Testis (tissue), 3 donors: ENCODE measurements around the gene ADARB1. TPM values are rescaled to one million over a fixed set of nuclear protein-coding genes. Genes with fewer than 3 reads are reported as not detected.

Source experiments
- DNase-seq: peaks from one replicate; pipeline ENCODE4 v3.0.0-alpha.2; 2019
- H3K27ac ChIP-seq, 2 donors: fragments of 200-600 bp; sonication (generic); one replicate each; pipeline ENCODE4 v1.5.1; 2019
- H3K27me3 ChIP-seq: fragments of 200-600 bp; sonication (generic); one replicate; pipeline ENCODE4 v1.5.1; 2019
- H3K36me3 ChIP-seq: fragments of 200-600 bp; sonication (generic); one replicate; pipeline ENCODE4 v1.5.1; 2017; ENCODE audit warnings: low read depth; ENCODE audit errors: missing control alignments
- H3K4me1 ChIP-seq: fragments of 200-600 bp; sonication (generic); one replicate; pipeline ENCODE4 v1.5.1; 2019
- H3K4me3 ChIP-seq, 2 donors: fragments of 200-600 bp; sonication (generic); one replicate each; pipeline ENCODE4 v1.5.1; 2017 to 2019
- H3K9me3 ChIP-seq: fragments of 200-600 bp; sonication (generic); one replicate; pipeline ENCODE4 v1.5.1; 2017
- CTCF ChIP-seq, 3 experiments: fragments of 450-650 bp in 2 of 3; fragments of 200-600 bp in 1 of 3; sonication (generic) in 1 of 3; IDR thresholded peaks; one replicate each; pipeline ENCODE4 v1.5.1; 2016 to 2019; ENCODE audit warnings: antibody characterized with exemption in 3 of 3, mild to moderate bottlenecking in 2 of 3, moderate library complexity in 1 of 3
- POLR2A ChIP-seq: fragments of 450-650 bp; IDR thresholded peaks from one replicate; pipeline ENCODE4 v1.6.1; 2017; ENCODE audit warnings: antibody characterized with exemption, mild to moderate bottlenecking, moderate library complexity
- WGBS, 2 donors: methylation state at CpG; one replicate each; pipeline ENCODE4 v1.1.5; 2018; 5-methylcytosine and 5-hydroxymethylcytosine counted together
- intact Hi-C: fragments of 100-400 bp; cut with DNase I; formaldehyde crosslinking; loops from one replicate; pipeline ENCODE4 v1.15.1; 2023; ENCODE audit warnings: low total_unique reads
- polyA plus RNA-seq: library from polyadenylated mRNA; stranded (reverse); fragments of 350-450 nt; fragmentation: Illumina TruSeq; extraction: RNeasy Lipid Tissue Mini Kit (QIAGEN cat#74804); gene quantifications from one replicate; pipeline ENCODE4 v1.2.3, GENCODE V29; 2014; ENCODE audit warnings: low read depth, low replicate concordance; ENCODE audit not compliant: insufficient read depth
- total RNA-seq, 2 donors: library from RNA; depleted of rRNA; stranded (reverse); fragments of >200 nt; gene quantifications; one replicate each; pipeline ENCODE4 v1.2.3, GENCODE V29; 2016

ADARB1 gene
- total and polyA plus RNA-seq, 3 donors from 2014 or later, result 17.6 to 23.0 (median 17.6) TPM

GRCh38 chr21:45210461-45210983 lies 136.1 kb downstream of the ADARB1 start:
- WGBS, 2 donors, result 84 to 94% methylated on average over 10 to 12 of the region's 12 CpGs
- H3K27ac ChIP-seq, result no peak overlapping the region
- no peaks in the 10 kb centered on the region for H3K36me3 ChIP-seq
- intact Hi-C loops, result no loop called here
- no peak for TF ChIP-seq CTCF (IDR thresholded peaks at IDR 0.05)
- TF ChIP-seq POLR2A, result no peak
- H3K4me3 ChIP-seq, result no peak overlapping the region
- DNase-seq, result no peak
- no peaks in the 10 kb centered on the region for H3K27me3 ChIP-seq
- no peaks in the 10 kb centered on the region for H3K9me3 ChIP-seq
- H3K4me1 ChIP-seq, result no peaks in the 10 kb centered on the region

- H3K27me3 ChIP-seq, result no peaks in the 10 kb centered on the region
- H3K4me1 ChIP-seq, result no peaks in the 10 kb centered on the region
- H3K9me3 ChIP-seq, result no peaks in the 10 kb centered on the region
- 77 to 84% methylated on average over 9 of the region's 9 CpGs for WGBS, 2 donors
- no peak overlapping the region for H3K27ac ChIP-seq
- intact Hi-C loops, result no loop called here
- no peak for DNase-seq
- no peak overlapping the region for H3K4me3 ChIP-seq
- no peaks in the 10 kb centered on the region for H3K36me3 ChIP-seq
- TF ChIP-seq CTCF (IDR thresholded peaks at IDR 0.05), result no peak
Measured at GRCh38 chr21:45211661-45212060, 137.3 kb downstream of the ADARB1 start.

GRCh38 chr21:45213392-45213791 lies 139.0 kb downstream of the ADARB1 start:
- Histone ChIP-seq H3K27ac (no peak overlapping the region), H3K27me3 (no peaks in the 10 kb centered on the region), H3K4me1 (no peaks in the 10 kb centered on the region), H3K9me3 (no peaks in the 10 kb centered on the region), H3K4me3 (no peak overlapping the region), H3K36me3 (no peaks in the 10 kb centered on the region)
- no peak for DNase-seq
- 87 to 92% methylated on average over 2 of the region's 2 CpGs for WGBS, 2 donors
- TF ChIP-seq CTCF (IDR thresholded peaks at IDR 0.05) (no peak), POLR2A (no peak)
- intact Hi-C loops, result no loop called here

GRCh38 chr21:45215213-45215612 lies 140.8 kb downstream of the ADARB1 start:
- H3K9me3 ChIP-seq, result no peaks in the 10 kb centered on the region
- no peak overlapping the region for H3K27ac ChIP-seq
- 83 to 89% methylated on average over 2 of the region's 2 CpGs for WGBS, 2 donors
- no peak for TF ChIP-seq CTCF (IDR thresholded peaks at IDR 0.05)
- no peak for TF ChIP-seq POLR2A
- H3K4me1 ChIP-seq, result no peaks in the 10 kb centered on the region
- DNase-seq, result no peak
- H3K36me3 ChIP-seq, result no peaks in the 10 kb centered on the region
- no peaks in the 10 kb centered on the region for H3K27me3 ChIP-seq
- intact Hi-C loops, result no loop called here
- H3K4me3 ChIP-seq, result no peak overlapping the region

- intact Hi-C loops, result no loop called here
- Histone ChIP-seq H3K27ac (no peak overlapping the region), H3K36me3 (no peaks in the 10 kb centered on the region), H3K4me3 (no peak overlapping the region), H3K4me1 (no peaks in the 10 kb centered on the region), H3K27me3 (no peaks in the 10 kb centered on the region), H3K9me3 (no peaks in the 10 kb centered on the region)
- no peak for TF ChIP-seq POLR2A
- TF ChIP-seq CTCF (IDR thresholded peaks at IDR 0.05), result no peak
- no peak for DNase-seq
- 77 to 83% methylated on average over 1 of the region's 1 CpG for WGBS, 2 donors
Measured at GRCh38 chr21:45217010-45217409, 142.6 kb downstream of the ADARB1 start.
